K562 (cell line): Measurements from ENCODE around the gene ATP5MC3. TPM values are rescaled to one million over a fixed set of nuclear protein-coding genes. Genes with fewer than 3 reads are reported as not detected.
A peak's percentile ranks its signal among the peaks of the same experiment; 100 is the strongest.

Source experiments
- CHD4 ChIP-seq: fragments of 200-600 bp; sonication (generic); IDR thresholded peaks from 3 replicates; pipeline ENCODE4 v1.6.1; 2012; ENCODE audit warnings: low read depth, mild to moderate bottlenecking, mixed read lengths, low read length, inconsistent platforms; ENCODE audit not compliant: insufficient read depth, insufficient replicate concordance, poor library complexity, severe bottlenecking
- DACH1 ChIP-seq: fragments of 450-650 bp; IDR thresholded peaks from 2 replicates; pipeline ENCODE4 v1.6.1; 2018; ENCODE audit not compliant: partially characterized antibody
- ELF2 ChIP-seq: fragments of 250-450 bp; sonication (Bioruptor Pico); IDR thresholded peaks from 2 replicates; pipeline ENCODE4 v1.5.0; 2021; ENCODE audit warnings: mild to moderate bottlenecking
- EWSR1 ChIP-seq: fragments of 450-650 bp; IDR thresholded peaks from 2 replicates; pipeline ENCODE4 v1.6.1; 2018; ENCODE audit warnings: borderline replicate concordance, mild to moderate bottlenecking, low read depth, moderate library complexity; ENCODE audit not compliant: partially characterized antibody
- EZH2 ChIP-seq: IDR thresholded peaks from 2 replicates; pipeline ENCODE4 v1.6.1; 2012; ENCODE audit warnings: low read depth, mild to moderate bottlenecking, inconsistent platforms, low read length, borderline replicate concordance
- FOSL1 ChIP-seq: fragments of 200-800 bp; sonication (Bioruptor generic); conservative IDR thresholded peaks from 2 replicates; pipeline ENCODE4 v1.6.1; 2016; ENCODE audit warnings: missing genetic modification characterization, missing compliant biosample characterization
- GABPA ChIP-seq: fragments of 200-800 bp; sonication (Bioruptor generic); conservative IDR thresholded peaks from 2 replicates; pipeline ENCODE4 v1.6.1; 2016; ENCODE audit warnings: low read depth, missing genetic modification characterization, missing compliant biosample characterization
- GATAD2B ChIP-seq: fragments of 450-650 bp; IDR thresholded peaks from 2 replicates; pipeline ENCODE4 v1.6.1; 2017; ENCODE audit warnings: mild to moderate bottlenecking, borderline replicate concordance
- ILF3 ChIP-seq: fragments of 450-650 bp; IDR thresholded peaks from 2 replicates; pipeline ENCODE4 v1.6.1; 2018; ENCODE audit warnings: antibody characterized with exemption, mild to moderate bottlenecking, moderate library complexity, borderline replicate concordance
- MEF2A ChIP-seq: IDR thresholded peaks from 2 replicates; pipeline ENCODE4 v1.6.1; 2011; ENCODE audit warnings: low read depth, mild to moderate bottlenecking, low read length, moderate library complexity; ENCODE audit not compliant: control insufficient read depth
- NEUROD1 ChIP-seq: fragments of 150-350 bp; IDR thresholded peaks from 2 replicates; pipeline ENCODE4 v1.6.1; 2014; ENCODE audit warnings: borderline replicate concordance, low read length, low read depth; ENCODE audit not compliant: partially characterized antibody
- PCBP2 ChIP-seq: fragments of 200-400 bp; formaldehyde crosslinking; IDR thresholded peaks from 2 replicates; pipeline ENCODE4 v1.6.1; 2018; ENCODE audit warnings: low read length, low read depth, mild to moderate bottlenecking, moderate library complexity; ENCODE audit not compliant: poor library complexity, severe bottlenecking
- PRPF4 ChIP-seq: fragments of 200-400 bp; formaldehyde crosslinking; IDR thresholded peaks from one replicate; pipeline ENCODE4 v1.6.1; 2017; ENCODE audit warnings: low read length, low read depth, mild to moderate bottlenecking; ENCODE audit not compliant: insufficient read depth, poor library complexity, severe bottlenecking
- PTTG1 ChIP-seq: fragments of 450-650 bp; IDR thresholded peaks from 2 replicates; pipeline ENCODE4 v1.6.1; 2016; ENCODE audit warnings: low read depth, mild to moderate bottlenecking, missing genetic modification characterization, missing compliant biosample characterization
- RBM15 ChIP-seq: fragments of 200-400 bp; formaldehyde crosslinking; IDR thresholded peaks from 2 replicates; pipeline ENCODE4 v1.6.1; 2018; ENCODE audit warnings: mild to moderate bottlenecking, low read length, moderate library complexity; ENCODE audit not compliant: insufficient read depth
- RNF2 ChIP-seq: sonication (generic); IDR thresholded peaks from 2 replicates; pipeline ENCODE4 v1.6.1; 2016
- SMARCB1 ChIP-seq: IDR thresholded peaks from 2 replicates; pipeline ENCODE4 v1.6.1; 2011; ENCODE audit warnings: improper control_type of control experiment, low read depth; ENCODE audit not compliant: insufficient read length
- SREBF1 ChIP-seq: fragments of 150-350 bp; IDR thresholded peaks from 2 replicates; pipeline ENCODE4 v1.6.1; 2014; ENCODE audit warnings: antibody characterized with exemption, low read depth, low read length, borderline replicate concordance
- STAT5B ChIP-seq: fragments of 250-450 bp; sonication (Bioruptor Pico); IDR thresholded peaks from 2 replicates; pipeline ENCODE4 v1.8.0; 2021; ENCODE audit warnings: mild to moderate bottlenecking, inconsistent platforms
- TBL1XR1 ChIP-seq, 2 experiments: IDR thresholded peaks; 2 replicates each; pipeline ENCODE4 v1.6.1; 2012; ENCODE audit warnings: improper control_type of control experiment in 2 of 2, low read length in 2 of 2, mild to moderate bottlenecking in 1 of 2
- TCF3 ChIP-seq: sonication (generic); formaldehyde crosslinking; IDR thresholded peaks from 2 replicates; pipeline ENCODE4 v1.4.0; 2020; ENCODE audit warnings: mild to moderate bottlenecking, missing genetic modification reagents
- TCF7L2 ChIP-seq: fragments of 150-350 bp; IDR thresholded peaks from 2 replicates; pipeline ENCODE4 v1.6.1; 2016; ENCODE audit warnings: low read depth, mild to moderate bottlenecking, low read length, moderate library complexity
- TEAD1 ChIP-seq, 2 experiments: fragments of 450-650 bp in 1 of 2; sonication (generic) in 1 of 2; formaldehyde crosslinking; IDR thresholded peaks; 2 replicates each; pipeline versions ENCODE4 v1.4.0 to v1.8.0; 2020 to 2022; ENCODE audit warnings: mild to moderate bottlenecking in 2 of 2, missing genetic modification reagents in 1 of 2
- ZNF146 ChIP-seq: IDR thresholded peaks from one replicate; pipeline ENCODE4 v1.6.1; 2018; ENCODE audit warnings: missing compliant biosample characterization; ENCODE audit not compliant: unreplicated experiment
- ZNF217 ChIP-seq: sonication (generic); formaldehyde crosslinking; IDR thresholded peaks from 2 replicates; pipeline ENCODE4 v1.8.0; 2022; ENCODE audit warnings: mild to moderate bottlenecking, missing genetic modification reagents
- ZNF431 ChIP-seq: sonication (generic); formaldehyde crosslinking; IDR thresholded peaks from 2 replicates; pipeline ENCODE4 v1.8.0; 2022; ENCODE audit warnings: mild to moderate bottlenecking, missing genetic modification reagents
- ZNF586 ChIP-seq: fragments of 450-650 bp; formaldehyde crosslinking; conservative IDR thresholded peaks from 2 replicates; pipeline ENCODE4 v1.4.0; 2020; ENCODE audit warnings: mild to moderate bottlenecking, moderate library complexity
- polyA plus RNA-seq, 8 experiments: library from polyadenylated mRNA; depleted of rRNA in 4 of 8; stranded (reverse) in 5 of 8; unstranded in 3 of 8; fragments of >200 nt; fragmentation: Nextera tagmentation in 2 of 8; fragmentation: Illumina TruSeq in 1 of 8; extraction: Ambion mirVana in 2 of 8; extraction: Trizol in 1 of 8; gene quantifications; 2 replicates each; pipeline versions ENCODE4 v1.2.1 to v1.2.3, GENCODE V29; 2011 to 2014; ENCODE audit warnings: inconsistent platforms in 1 of 8, missing spikeins in 1 of 8
- total RNA-seq, 7 experiments: library from RNA; depleted of rRNA in 6 of 7; stranded (reverse); fragments of >200 nt in 6 of 7; fragmentation: Illumina TruSeq in 2 of 7; extraction: Trizol in 2 of 7; gene quantifications; 2 replicates each; pipeline versions ENCODE4 v1.2.1 to v1.2.3, GENCODE V29; 2011 to 2021; ENCODE audit warnings: low replicate concordance in 1 of 7
- TF ChIP-seq, protein P1 (sequence below), 2 experiments: IDR thresholded peaks; 2 replicates each; pipeline ENCODE4 v1.6.1; 2011; ENCODE audit warnings: borderline replicate concordance in 1 of 2, control low read depth in 1 of 2, low read depth in 1 of 2, low read length in 1 of 2, mild to moderate bottlenecking in 1 of 2, mixed read lengths in 1 of 2, moderate library complexity in 1 of 2; ENCODE audit not compliant: insufficient read depth in 1 of 2, insufficient read length in 1 of 2, poor library complexity in 1 of 2, severe bottlenecking in 1 of 2; ENCODE audit errors: extremely low read depth in 1 of 2

ATP5MC3 gene
- total and polyA plus RNA-seq, 9 of the 15 experiments (the other 6 are each of a cell fraction or from before 2014, with no cell fraction given): 423 to 2,565 (median 1,012) TPM

DNA sequence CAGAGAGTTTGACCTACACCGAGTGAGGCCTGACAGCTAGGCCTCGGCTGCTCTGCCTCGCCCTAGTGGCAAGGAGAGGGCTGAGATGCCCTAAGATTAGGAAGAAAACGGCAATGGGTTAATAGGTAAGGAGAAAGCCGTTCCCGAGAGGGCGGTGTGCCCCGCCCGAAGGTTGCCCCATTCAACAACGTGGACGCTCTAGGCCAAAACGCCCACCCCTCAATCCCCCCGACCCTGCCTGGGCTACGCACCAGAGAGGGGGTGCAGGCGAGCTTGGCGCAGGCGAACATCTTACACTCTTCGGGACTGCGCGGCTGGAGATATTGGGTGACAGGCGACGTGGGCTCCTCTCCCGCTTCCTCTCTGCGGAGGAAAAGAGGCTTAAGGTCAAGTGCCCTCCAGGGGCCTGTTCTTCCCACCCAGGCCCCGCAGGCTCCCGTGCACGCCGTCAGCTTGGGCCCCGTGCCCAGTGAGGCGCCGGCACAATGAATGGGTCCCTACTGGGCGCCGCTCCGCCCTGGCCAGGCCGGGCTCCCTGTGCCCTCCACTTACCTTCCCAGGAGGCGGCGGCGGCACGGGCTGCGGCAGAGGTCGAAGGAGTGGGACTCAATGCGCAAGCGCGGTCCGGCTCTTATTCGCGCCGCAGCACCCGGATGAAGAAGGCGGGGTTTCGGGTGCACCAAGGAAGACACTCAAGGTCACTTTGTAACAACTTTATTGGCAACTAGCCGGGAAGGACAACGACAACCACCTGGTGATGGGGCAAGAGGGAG is at the start of gene ATP5MC3 (continued):
- TF ChIP-seq ZNF217 (CRISPR knock-in tag) (no peak), ZNF586 (CRISPR knock-in tag) (no peak), GATAD2B (peak; percentile 48; the same call in 1 of the 2 replicates), DACH1 (peak; percentile 59), TCF7L2 (no peak), STAT5B (no peak), SMARCB1 (no peak), MEF2A (0 out of 2 replicates have a peak, but pooled peaks have one; percentile 52), RNF2 (peak; percentile 2; the same call in 1 of the 2 replicates), SREBF1 (no peak), TCF3 (CRISPR knock-in tag) (peak; percentile 38; the same call in 1 of the 2 replicates), PCBP2 (no peak), PTTG1 (no peak), EWSR1 (no peak), ZNF146 (CRISPR knock-in tag) (no peak), ILF3 (no peak), RBM15 (no peak), ZNF431 (CRISPR knock-in tag) (peak; percentile 58), PRPF4 (peak; percentile 22), GABPA (tag) (peak; percentile 55), CHD4 (no peak), TEAD1 (CRISPR knock-in tag; IDR thresholded peaks at IDR 0.05) (no peak; a peak in 1 of 4 replicates), NEUROD1 (peak; percentile 72), TBL1XR1 (IDR thresholded peaks at IDR 0.05; ENCODE audit: low read length in 2 of 2) (peak in 1 of 2 experiments; percentile 66; a peak in 1 of 4 replicates), FOSL1 (tag) (0 out of 2 replicates have a peak, but pooled peaks have one; percentile 48), ELF2 (CRISPR knock-in tag) (peak; percentile 80), EZH2 (no peak)
- TF ChIP-seq, protein P1, sequence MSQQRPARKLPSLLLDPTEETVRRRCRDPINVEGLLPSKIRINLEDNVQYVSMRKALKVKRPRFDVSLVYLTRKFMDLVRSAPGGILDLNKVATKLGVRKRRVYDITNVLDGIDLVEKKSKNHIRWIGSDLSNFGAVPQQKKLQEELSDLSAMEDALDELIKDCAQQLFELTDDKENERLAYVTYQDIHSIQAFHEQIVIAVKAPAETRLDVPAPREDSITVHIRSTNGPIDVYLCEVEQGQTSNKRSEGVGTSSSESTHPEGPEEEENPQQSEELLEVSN (IDR thresholded peaks at IDR 0.05; ENCODE audit: borderline replicate concordance in 1 of 2, extremely low read depth in 1 of 2, insufficient read depth in 1 of 2, insufficient read length in 1 of 2, low read depth in 1 of 2, low read length in 1 of 2, poor library complexity in 1 of 2, severe bottlenecking in 1 of 2): peak in 1 of 2 experiments; percentile 39
